Panc1 (cell line): ENCODE results near the gene HPN.

ENCODE experiments used
- CTCF ChIP-seq: fragments of 450-650 bp; IDR thresholded peaks from 2 replicates; pipeline ENCODE4 v1.5.1; 2017; ENCODE audit warnings: mild to moderate bottlenecking
- TF ChIP-seq, protein P1 (sequence below), 2 experiments: IDR thresholded peaks; 2 replicates each; pipeline ENCODE4 v1.6.1; 2011 to 2012; ENCODE audit warnings: low read depth in 2 of 2, control low read depth in 1 of 2, low read length in 1 of 2, mild to moderate bottlenecking in 1 of 2, moderate library complexity in 1 of 2; ENCODE audit not compliant: insufficient read depth in 1 of 2

- no peak for TF ChIP-seq CTCF
- TF ChIP-seq, protein P1, sequence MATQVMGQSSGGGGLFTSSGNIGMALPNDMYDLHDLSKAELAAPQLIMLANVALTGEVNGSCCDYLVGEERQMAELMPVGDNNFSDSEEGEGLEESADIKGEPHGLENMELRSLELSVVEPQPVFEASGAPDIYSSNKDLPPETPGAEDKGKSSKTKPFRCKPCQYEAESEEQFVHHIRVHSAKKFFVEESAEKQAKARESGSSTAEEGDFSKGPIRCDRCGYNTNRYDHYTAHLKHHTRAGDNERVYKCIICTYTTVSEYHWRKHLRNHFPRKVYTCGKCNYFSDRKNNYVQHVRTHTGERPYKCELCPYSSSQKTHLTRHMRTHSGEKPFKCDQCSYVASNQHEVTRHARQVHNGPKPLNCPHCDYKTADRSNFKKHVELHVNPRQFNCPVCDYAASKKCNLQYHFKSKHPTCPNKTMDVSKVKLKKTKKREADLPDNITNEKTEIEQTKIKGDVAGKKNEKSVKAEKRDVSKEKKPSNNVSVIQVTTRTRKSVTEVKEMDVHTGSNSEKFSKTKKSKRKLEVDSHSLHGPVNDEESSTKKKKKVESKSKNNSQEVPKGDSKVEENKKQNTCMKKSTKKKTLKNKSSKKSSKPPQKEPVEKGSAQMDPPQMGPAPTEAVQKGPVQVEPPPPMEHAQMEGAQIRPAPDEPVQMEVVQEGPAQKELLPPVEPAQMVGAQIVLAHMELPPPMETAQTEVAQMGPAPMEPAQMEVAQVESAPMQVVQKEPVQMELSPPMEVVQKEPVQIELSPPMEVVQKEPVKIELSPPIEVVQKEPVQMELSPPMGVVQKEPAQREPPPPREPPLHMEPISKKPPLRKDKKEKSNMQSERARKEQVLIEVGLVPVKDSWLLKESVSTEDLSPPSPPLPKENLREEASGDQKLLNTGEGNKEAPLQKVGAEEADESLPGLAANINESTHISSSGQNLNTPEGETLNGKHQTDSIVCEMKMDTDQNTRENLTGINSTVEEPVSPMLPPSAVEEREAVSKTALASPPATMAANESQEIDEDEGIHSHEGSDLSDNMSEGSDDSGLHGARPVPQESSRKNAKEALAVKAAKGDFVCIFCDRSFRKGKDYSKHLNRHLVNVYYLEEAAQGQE (IDR thresholded peaks at IDR 0.05; ENCODE audit: insufficient read depth in 1 of 2, low read depth in 2 of 2, low read length in 1 of 2): no peak
Observed at GRCh38 chr19:35093941-35094647, 52.6 kb downstream of the HPN start.
